ENCODE results near the gene GNAT2.

GRCh38 chr1:109622895-109623294 is 3.5 kb upstream of the GNAT2 start:
- TF ChIP-seq CTCF (IDR thresholded peaks at IDR 0.05 in 4 of 5, conservative IDR thresholded peaks at IDR 0.05 in 1 of 5) (no peak), POLR2A (IDR thresholded peaks at IDR 0.05) (no peak)
